Jurkat, Clone E6-1 (cell line): Measurements from ENCODE around the gene SELENOK.

Experiments used
- DNase-seq: peaks from one replicate; pipeline ENCODE4 v3.0.0-alpha.2; 2011; ENCODE audit warnings: low read depth, low spot score
- H3K4me3 ChIP-seq: 2 replicates; pipeline ENCODE4 v1.5.1; 2011; ENCODE audit warnings: mild to moderate bottlenecking, low read length, control low read depth, moderate library complexity

SELENOK gene

GRCh38 chr3:53845103-53845880 lies 46.4 kb downstream of the SELENOK start:
- no peak overlapping the region for H3K4me3 ChIP-seq
- DNase-seq, result no peak

DNA sequence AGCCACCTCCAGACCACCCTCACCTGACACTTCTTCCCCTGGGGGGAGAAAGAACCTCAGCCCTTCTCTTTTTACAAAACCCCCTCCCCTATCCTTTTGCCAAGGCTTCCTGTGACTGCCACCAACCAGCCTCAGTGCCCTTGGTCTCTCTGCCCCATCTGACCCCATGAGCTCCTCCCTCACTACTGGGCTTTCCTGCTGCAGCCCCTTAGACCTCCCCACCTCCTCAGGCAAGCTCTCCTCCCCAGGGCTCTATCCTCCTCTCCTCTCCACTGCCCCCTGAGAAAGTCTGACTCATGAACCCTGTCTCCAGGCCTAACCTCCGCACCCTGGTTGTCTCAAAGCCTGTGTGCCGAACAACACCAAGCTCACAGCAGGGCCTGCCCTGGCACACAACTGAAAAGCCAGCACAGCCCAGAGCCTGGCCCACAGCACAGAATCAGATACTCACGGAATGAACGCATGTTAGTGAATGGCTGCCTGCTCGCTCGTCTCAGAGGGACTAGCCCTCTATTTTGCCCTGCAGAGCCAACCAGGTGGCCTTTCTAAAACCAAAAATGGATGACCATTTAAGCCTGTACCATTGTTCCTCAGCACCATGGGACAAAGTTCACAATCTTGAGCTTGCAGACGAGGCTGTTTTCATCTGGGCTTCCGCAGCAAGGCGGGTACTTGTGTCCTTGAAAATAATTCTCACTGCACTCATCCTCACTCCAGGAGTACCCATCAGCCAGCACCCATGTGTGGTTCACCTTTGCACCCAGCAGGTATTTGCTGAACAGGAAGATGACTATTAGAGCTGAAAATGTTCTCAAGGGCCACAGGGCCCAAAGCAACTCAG lies 47.2 kb downstream of the SELENOK start:
- no peak for DNase-seq
- H3K4me3 ChIP-seq, result no peak overlapping the region

DNA sequence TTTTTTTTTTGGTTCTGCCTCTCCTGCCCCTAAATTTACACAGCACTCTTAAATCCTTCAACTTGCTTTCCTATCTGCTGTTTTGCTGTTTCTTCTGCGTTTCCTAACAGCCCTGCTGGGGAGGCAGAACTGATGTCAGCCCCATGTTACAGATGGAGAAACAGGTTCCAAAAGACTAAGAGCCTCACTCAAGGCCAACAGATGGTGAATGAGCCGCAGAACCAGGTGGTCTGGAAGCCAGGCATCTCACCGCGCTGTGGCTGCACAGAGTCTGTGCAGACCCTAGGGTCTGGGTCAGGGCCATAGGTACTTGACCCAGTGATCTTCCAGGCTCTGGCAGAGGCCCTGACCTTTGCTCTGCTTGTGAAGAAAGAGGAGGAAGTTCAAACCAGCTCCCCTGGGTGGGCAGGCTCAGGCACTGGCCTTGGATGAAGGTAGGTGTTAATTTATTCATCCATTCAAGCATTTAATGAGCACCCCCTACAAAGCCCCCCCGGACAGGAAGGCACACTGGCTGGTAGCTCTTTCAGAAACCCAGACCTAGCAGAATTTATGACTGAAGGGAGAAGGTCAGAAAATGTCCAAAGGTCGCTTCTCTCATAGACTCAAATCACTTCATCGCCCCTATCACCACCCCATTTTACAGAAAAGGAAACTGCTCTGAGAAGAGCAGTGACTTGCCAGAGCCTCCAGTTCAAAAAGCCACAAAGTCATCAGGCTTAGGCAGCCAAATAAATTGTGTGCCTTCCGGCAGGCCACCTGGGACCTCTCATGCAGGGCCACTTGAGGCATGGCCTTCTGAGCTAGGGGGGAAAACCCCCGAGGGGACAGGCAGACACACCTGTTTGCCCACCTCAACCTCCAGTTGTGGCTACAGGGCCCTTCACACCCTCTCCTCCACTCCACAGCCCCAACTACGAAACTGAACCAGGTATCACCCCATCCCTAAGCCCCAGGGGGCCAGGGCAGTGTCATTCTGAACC lies 48.2 kb downstream of the SELENOK start:
- DNase-seq, result no peak
- H3K4me3 ChIP-seq, result no peak overlapping the region

GRCh38 chr3:53842436-53843194 lies 49.0 kb downstream of the SELENOK start:
- DNase-seq, result no peak

GRCh38 chr3:53841296-53841695 lies 50.4 kb downstream of the SELENOK start:
- no peak for DNase-seq
- H3K4me3 ChIP-seq, result no peak overlapping the region

More at GRCh38 chr3:53842436-53843194, 49.0 kb downstream of the SELENOK start:
- H3K4me3 ChIP-seq, result no peak overlapping the region

- DNase-seq, result no peak
- no peak overlapping the region for H3K4me3 ChIP-seq
Measured at GRCh38 chr3:53837331-53837730, 54.3 kb downstream of the SELENOK start.

GRCh38 chr3:53836084-53836872 lies 55.4 kb downstream of the SELENOK start:
- DNase-seq, result no peak
- no peak overlapping the region for H3K4me3 ChIP-seq

- no peak for DNase-seq
- H3K4me3 ChIP-seq, result no peak overlapping the region
Measured at GRCh38 chr3:53835257-53835656, 56.4 kb downstream of the SELENOK start.

GRCh38 chr3:53834429-53835095 lies 57.1 kb downstream of the SELENOK start:
- no peak overlapping the region for H3K4me3 ChIP-seq
- DNase-seq, result no peak
